HG02852 (cell line): ENCODE measurements around the gene EVC2.
"Not testable (repeated sequence)": the region's sequence is repeated elsewhere in the genome, so short reads cannot be mapped to it uniquely, and the experiment has no call there.

ENCODE experiments used
- ATAC-seq: cut with Tn5 transposase; IDR thresholded peaks from one replicate; pipeline ENCODE4 v1.9.1; 2021; ENCODE audit warnings: mild to moderate bottlenecking, moderate library complexity; ENCODE audit not compliant: unreplicated experiment

EVC2 gene

GRCh38 chr4:5742968-5743367 lies 34.6 kb upstream of the EVC2 start:
- no peak for ATAC-seq

- no peak for ATAC-seq
These were observed 34.0 kb upstream of the EVC2 start for GRCh38 chr4:5742388-5742787.

- no peak for ATAC-seq
These were observed 29.7 kb upstream of the EVC2 start for GRCh38 chr4:5738061-5738460.

- ATAC-seq, result no peak
These were observed 27.1 kb upstream of the EVC2 start for GRCh38 chr4:5735463-5735862.

GRCh38 chr4:5734853-5735252 lies 26.5 kb upstream of the EVC2 start:
- ATAC-seq, result no peak

GRCh38 chr4:5732158-5732557 lies 23.8 kb upstream of the EVC2 start:
- no peak for ATAC-seq

GRCh38 chr4:5730993-5731990 lies 22.9 kb upstream of the EVC2 start:
- no peak for ATAC-seq

- no peak for ATAC-seq
These were observed 22.1 kb upstream of the EVC2 start for GRCh38 chr4:5730436-5730835.

GRCh38 chr4:5728412-5728811 lies 20.1 kb upstream of the EVC2 start:
- not testable (repeated sequence) for ATAC-seq

GRCh38 chr4:5724377-5724776 lies 16.0 kb upstream of the EVC2 start:
- ATAC-seq, result no peak

- no peak for ATAC-seq
These were observed 14.0 kb upstream of the EVC2 start for GRCh38 chr4:5722328-5722727.

GRCh38 chr4:5721923-5722322 lies 13.6 kb upstream of the EVC2 start:
- ATAC-seq, result no peak

- no peak for ATAC-seq
These were observed 12.6 kb upstream of the EVC2 start for GRCh38 chr4:5720980-5721379.

GRCh38 chr4:5720157-5720850 lies 11.9 kb upstream of the EVC2 start:
- no peak for ATAC-seq

GRCh38 chr4:5719350-5720055 lies 11.1 kb upstream of the EVC2 start:
- peak; percentile 56 for ATAC-seq

GRCh38 chr4:5718411-5718810 lies 10.1 kb upstream of the EVC2 start:
- ATAC-seq, result no peak

GRCh38 chr4:5717449-5718158 lies 9.2 kb upstream of the EVC2 start:
- ATAC-seq, result no peak

- ATAC-seq, result no peak
These were observed 8.0 kb upstream of the EVC2 start for GRCh38 chr4:5716391-5716790.

GRCh38 chr4:5715357-5715756 lies 7.0 kb upstream of the EVC2 start:
- ATAC-seq, result no peak

- no peak for ATAC-seq
These were observed 5.5 kb upstream of the EVC2 start for GRCh38 chr4:5713861-5714260.

GRCh38 chr4:5712931-5713330 lies 4.6 kb upstream of the EVC2 start:
- ATAC-seq, result no peak
